Measurements from ENCODE around the gene ZP2. TPM values are rescaled to one million over a fixed set of nuclear protein-coding genes. Genes with fewer than 3 reads are reported as not detected.

The ZP2 gene
- total RNA-seq, 1 donor = not detected

- Histone ChIP-seq H3K9me3 (ENCODE audit: low read depth, low read length) (no peaks in the 10 kb centered on the region), H3K4me3 (ENCODE audit: insufficient read depth, low read length) (no peak overlapping the region), H4K20me1 (ENCODE audit: insufficient read depth, low read length) (no peaks in the 10 kb centered on the region), H3K4me1 (ENCODE audit: insufficient read depth, low read length) (no peaks in the 10 kb centered on the region), H3K27ac (ENCODE audit: low read depth, low read length) (no peak overlapping the region), H2AFZ (ENCODE audit: low read length) (no peak overlapping the region), H3K4me2 (ENCODE audit: insufficient read depth, low read length) (no peak overlapping the region), H3K79me2 (ENCODE audit: insufficient read depth, low read length) (no peaks in the 10 kb centered on the region), H3K27me3 (ENCODE audit: insufficient read depth, low read length) (peaks cover 54% of the 10 kb centered on the region), H3K36me3 (ENCODE audit: insufficient read depth, low read length) (no peaks in the 10 kb centered on the region)
- no peak for TF ChIP-seq CTCF (IDR thresholded peaks at IDR 0.05; ENCODE audit: extremely low read depth, low read depth, low read length)
- no peak for DNase-seq (ENCODE audit: insufficient read length, low spot score, missing footprints)
These were observed 13.4 kb upstream of the ZP2 start for GRCh38 chr16:21224800-21225199.

GRCh38 chr16:21223787-21224186 is 12.4 kb upstream of the ZP2 start:
- Histone ChIP-seq H3K9me3 (ENCODE audit: low read depth, low read length) (no peaks in the 10 kb centered on the region), H3K4me1 (ENCODE audit: insufficient read depth, low read length) (no peaks in the 10 kb centered on the region), H4K20me1 (ENCODE audit: insufficient read depth, low read length) (no peaks in the 10 kb centered on the region), H3K79me2 (ENCODE audit: insufficient read depth, low read length) (no peaks in the 10 kb centered on the region), H3K4me2 (ENCODE audit: insufficient read depth, low read length) (no peak overlapping the region), H3K27ac (ENCODE audit: low read depth, low read length) (no peak overlapping the region), H3K27me3 (ENCODE audit: insufficient read depth, low read length) (peaks cover 50% of the 10 kb centered on the region), H2AFZ (ENCODE audit: low read length) (no peak overlapping the region), H3K36me3 (ENCODE audit: insufficient read depth, low read length) (no peaks in the 10 kb centered on the region), H3K4me3 (ENCODE audit: insufficient read depth, low read length) (no peak overlapping the region)
- peak; percentile 5 for DNase-seq (ENCODE audit: insufficient read length, low spot score, missing footprints)
- no peak for TF ChIP-seq CTCF (IDR thresholded peaks at IDR 0.05; ENCODE audit: extremely low read depth, low read depth, low read length)

GRCh38 chr16:21222495-21223337 is 11.3 kb upstream of the ZP2 start:
- Histone ChIP-seq H3K4me2 (ENCODE audit: insufficient read depth, low read length) (no peak overlapping the region), H4K20me1 (ENCODE audit: insufficient read depth, low read length) (no peaks in the 10 kb centered on the region)
- TF ChIP-seq CTCF (IDR thresholded peaks at IDR 0.05; ENCODE audit: extremely low read depth, low read depth, low read length) = no peak

GRCh38 chr16:21219551-21219950 is 8.2 kb upstream of the ZP2 start:
- Histone ChIP-seq H3K4me1 (ENCODE audit: insufficient read depth, low read length) (no peaks in the 10 kb centered on the region), H3K36me3 (ENCODE audit: insufficient read depth, low read length) (no peaks in the 10 kb centered on the region), H3K9me3 (ENCODE audit: low read depth, low read length) (no peaks in the 10 kb centered on the region), H2AFZ (ENCODE audit: low read length) (no peak overlapping the region), H3K79me2 (ENCODE audit: insufficient read depth, low read length) (no peaks in the 10 kb centered on the region), H3K27ac (ENCODE audit: low read depth, low read length) (no peak overlapping the region), H3K4me3 (ENCODE audit: insufficient read depth, low read length) (no peak overlapping the region), H4K20me1 (ENCODE audit: insufficient read depth, low read length) (no peaks in the 10 kb centered on the region), H3K4me2 (ENCODE audit: insufficient read depth, low read length) (no peak overlapping the region), H3K27me3 (ENCODE audit: insufficient read depth, low read length) (peaks cover 31% of the 10 kb centered on the region)
- TF ChIP-seq CTCF (IDR thresholded peaks at IDR 0.05; ENCODE audit: extremely low read depth, low read depth, low read length) = no peak
- no peak for DNase-seq (ENCODE audit: insufficient read length, low spot score, missing footprints)

More at GRCh38 chr16:21222495-21223337, 11.3 kb upstream of the ZP2 start:
- Histone ChIP-seq H3K79me2 (ENCODE audit: insufficient read depth, low read length) (no peaks in the 10 kb centered on the region), H3K27me3 (ENCODE audit: insufficient read depth, low read length) (peaks cover 49% of the 10 kb centered on the region), H3K9me3 (ENCODE audit: low read depth, low read length) (no peaks in the 10 kb centered on the region), H3K4me1 (ENCODE audit: insufficient read depth, low read length) (no peaks in the 10 kb centered on the region), H3K4me3 (ENCODE audit: insufficient read depth, low read length) (no peak overlapping the region), H3K36me3 (ENCODE audit: insufficient read depth, low read length) (no peaks in the 10 kb centered on the region), H2AFZ (ENCODE audit: low read length) (no peak overlapping the region), H3K27ac (ENCODE audit: low read depth, low read length) (no peak overlapping the region)
- DNase-seq (ENCODE audit: insufficient read length, low spot score, missing footprints) = peak; percentile 31

Measured in osteoblast (primary cell).